Lower leg skin (tissue), 4 donors: ENCODE data around the gene FAM131A. TPM values are rescaled to one million over a fixed set of nuclear protein-coding genes. Genes with fewer than 3 reads are reported as not detected.

Experiments used
- DNase-seq, 2 donors: peaks; one replicate each; pipeline ENCODE4 v3.0.0-alpha.2; 2019; ENCODE audit warnings: low spot score in 2 of 2
- H3K4me3 ChIP-seq: fragments of 200-600 bp; sonication (generic); 2 replicates; pipeline ENCODE4 v1.5.1; 2017; ENCODE audit warnings: mild to moderate bottlenecking, low read depth; ENCODE audit not compliant: poor library complexity, severe bottlenecking
- POLR2A ChIP-seq, 2 donors: fragments of 450-650 bp; IDR thresholded peaks; one replicate each; pipeline ENCODE4 v1.6.1; 2016 to 2017; ENCODE audit warnings: antibody characterized with exemption in 2 of 2, mild to moderate bottlenecking in 1 of 2, moderate library complexity in 1 of 2
- WGBS, 2 donors: methylation state at CpG; one replicate each; pipeline ENCODE4 v1.1.5; 2018; 5-methylcytosine and 5-hydroxymethylcytosine counted together
- intact Hi-C: fragments of 100-400 bp; cut with DNase I; formaldehyde crosslinking; loops from one replicate; pipeline ENCODE4 v1.15.0; 2023; ENCODE audit warnings: low total_unique reads
- total RNA-seq, 4 donors: library from RNA; depleted of rRNA; stranded (reverse); fragments of >200 nt; gene quantifications; one replicate each; pipeline ENCODE4 v1.1.0, GENCODE V29; 2016
- TF ChIP-seq, protein P1 (sequence below), 3 donors: fragments of 450-650 bp; IDR thresholded peaks; one replicate each; pipeline ENCODE4 v1.5.1; 2016; ENCODE audit warnings: antibody characterized with exemption in 3 of 3, mild to moderate bottlenecking in 3 of 3, moderate library complexity in 2 of 3

FAM131A gene
- total RNA-seq, 4 donors from 2014 or later = 60.3 to 81.7 (median 66.9) TPM

DNA sequence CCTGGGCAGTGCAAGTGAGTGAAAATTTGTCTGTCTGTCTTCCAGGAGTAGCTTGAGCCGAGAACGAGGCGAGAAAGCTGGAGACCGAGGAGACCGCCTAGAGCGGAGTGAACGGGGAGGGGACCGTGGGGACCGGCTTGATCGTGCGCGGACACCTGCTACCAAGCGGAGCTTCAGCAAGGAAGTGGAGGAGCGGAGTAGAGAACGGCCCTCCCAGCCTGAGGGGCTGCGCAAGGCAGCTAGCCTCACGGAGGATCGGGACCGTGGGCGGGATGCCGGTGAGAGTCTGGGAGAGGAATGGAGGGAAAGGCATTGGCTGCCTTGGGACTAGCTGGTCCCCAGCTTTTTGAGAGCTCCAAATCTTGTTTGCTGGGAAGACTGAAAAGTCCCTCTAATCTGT lies 10.2 kb upstream of the FAM131A start:
- intact Hi-C loops = loop anchor here (5.0 kb wide), 1 partner anchor 1585 kb away; no protein-coding TSS in a partner anchor
- no peak for DNase-seq
- no peak overlapping the region for H3K4me3 ChIP-seq
- TF ChIP-seq, protein P1, sequence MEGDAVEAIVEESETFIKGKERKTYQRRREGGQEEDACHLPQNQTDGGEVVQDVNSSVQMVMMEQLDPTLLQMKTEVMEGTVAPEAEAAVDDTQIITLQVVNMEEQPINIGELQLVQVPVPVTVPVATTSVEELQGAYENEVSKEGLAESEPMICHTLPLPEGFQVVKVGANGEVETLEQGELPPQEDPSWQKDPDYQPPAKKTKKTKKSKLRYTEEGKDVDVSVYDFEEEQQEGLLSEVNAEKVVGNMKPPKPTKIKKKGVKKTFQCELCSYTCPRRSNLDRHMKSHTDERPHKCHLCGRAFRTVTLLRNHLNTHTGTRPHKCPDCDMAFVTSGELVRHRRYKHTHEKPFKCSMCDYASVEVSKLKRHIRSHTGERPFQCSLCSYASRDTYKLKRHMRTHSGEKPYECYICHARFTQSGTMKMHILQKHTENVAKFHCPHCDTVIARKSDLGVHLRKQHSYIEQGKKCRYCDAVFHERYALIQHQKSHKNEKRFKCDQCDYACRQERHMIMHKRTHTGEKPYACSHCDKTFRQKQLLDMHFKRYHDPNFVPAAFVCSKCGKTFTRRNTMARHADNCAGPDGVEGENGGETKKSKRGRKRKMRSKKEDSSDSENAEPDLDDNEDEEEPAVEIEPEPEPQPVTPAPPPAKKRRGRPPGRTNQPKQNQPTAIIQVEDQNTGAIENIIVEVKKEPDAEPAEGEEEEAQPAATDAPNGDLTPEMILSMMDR (IDR thresholded peaks at IDR 0.05) = no peak
- no peak for TF ChIP-seq POLR2A (IDR thresholded peaks at IDR 0.05)
- WGBS, 2 donors = 91 to 92% methylated on average over 21 of the region's 21 CpGs

- intact Hi-C loops = loop anchor here (5.0 kb wide), 1 partner anchor 1586 kb away; no protein-coding TSS in a partner anchor
Measured at GRCh38 chr3:184328516-184328915, 8.9 kb upstream of the FAM131A start.

DNA sequence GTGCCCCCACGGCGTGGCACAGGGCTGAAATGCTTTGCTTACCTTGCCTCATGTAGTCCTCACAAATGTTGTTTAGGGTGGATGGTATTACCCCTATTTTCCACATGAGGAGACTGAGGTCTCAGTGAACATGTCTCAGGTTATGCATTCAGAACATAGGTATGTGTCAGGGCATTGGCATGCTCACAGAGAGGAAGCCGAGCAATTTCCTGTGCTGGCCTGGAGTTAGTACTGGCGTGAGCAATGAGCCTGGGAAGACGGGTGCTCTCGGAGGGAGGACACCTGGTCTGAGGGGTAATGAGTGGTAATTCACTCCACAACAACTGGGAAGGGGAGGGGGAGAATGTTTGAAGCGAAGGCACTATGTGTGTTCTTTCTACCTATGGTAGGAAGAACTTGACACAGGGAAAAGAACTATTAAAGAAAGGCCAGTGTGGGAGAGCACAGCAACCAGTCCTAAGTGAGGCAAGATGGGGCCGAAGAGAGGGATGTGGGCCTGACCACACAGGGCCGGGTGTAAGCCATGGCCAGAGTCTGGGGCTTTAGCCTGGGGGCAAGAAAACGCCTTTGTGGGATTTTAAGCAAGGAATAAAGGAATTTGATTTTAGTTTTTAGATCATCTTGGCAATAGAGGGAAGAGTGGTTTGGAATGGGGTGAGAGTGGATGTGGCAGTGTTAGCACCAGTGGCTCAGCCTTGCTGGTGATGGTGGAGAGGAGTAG lies 4.9 kb upstream of the FAM131A start:
- DNase-seq = no peak
- intact Hi-C loops = no loop called here
- no peak overlapping the region for H3K4me3 ChIP-seq
- no peak for TF ChIP-seq POLR2A (IDR thresholded peaks at IDR 0.05)
- TF ChIP-seq, protein P1 (IDR thresholded peaks at IDR 0.05) = no peak
- 65 to 71% methylated on average over 10 of the region's 10 CpGs for WGBS, 2 donors

More at GRCh38 chr3:184328516-184328915, 8.9 kb upstream of the FAM131A start:
- DNase-seq = no peak
- WGBS, 2 donors = 47 to 55% methylated on average over 3 of the region's 3 CpGs
- no peak for TF ChIP-seq POLR2A (IDR thresholded peaks at IDR 0.05)
- TF ChIP-seq, protein P1 (IDR thresholded peaks at IDR 0.05) = no peak
- no peak overlapping the region for H3K4me3 ChIP-seq

GRCh38 chr3:184333190-184333589 lies 4.2 kb upstream of the FAM131A start:
- no peak for TF ChIP-seq POLR2A (IDR thresholded peaks at IDR 0.05)
- TF ChIP-seq, protein P1 (IDR thresholded peaks at IDR 0.05) = no peak
- intact Hi-C loops = no loop called here
- H3K4me3 ChIP-seq = no peak overlapping the region
- 79 to 82% methylated on average over 6 of the region's 6 CpGs for WGBS, 2 donors
- DNase-seq = no peak

- WGBS, 2 donors = 74 to 89% methylated on average over 2 to 3 of the region's 3 CpGs
- TF ChIP-seq, protein P1 (IDR thresholded peaks at IDR 0.05) = no peak
- no peak for TF ChIP-seq POLR2A (IDR thresholded peaks at IDR 0.05)
- intact Hi-C loops = no loop called here
- no peak for DNase-seq
- no peak overlapping the region for H3K4me3 ChIP-seq
Measured at GRCh38 chr3:184333700-184334099, 3.7 kb upstream of the FAM131A start.
